GM11168 (cell line): ENCODE results near the gene OR2W1.

Experiments used
- in situ Hi-C: fragments of 300-500 bp; cut with MboI; formaldehyde crosslinking; loops from one replicate; pipeline ENCODE4 v1.12.0; 2022; ENCODE audit warnings: low sequenced_read_pairs; ENCODE audit not compliant: unreplicated experiment

The OR2W1 gene

DNA sequence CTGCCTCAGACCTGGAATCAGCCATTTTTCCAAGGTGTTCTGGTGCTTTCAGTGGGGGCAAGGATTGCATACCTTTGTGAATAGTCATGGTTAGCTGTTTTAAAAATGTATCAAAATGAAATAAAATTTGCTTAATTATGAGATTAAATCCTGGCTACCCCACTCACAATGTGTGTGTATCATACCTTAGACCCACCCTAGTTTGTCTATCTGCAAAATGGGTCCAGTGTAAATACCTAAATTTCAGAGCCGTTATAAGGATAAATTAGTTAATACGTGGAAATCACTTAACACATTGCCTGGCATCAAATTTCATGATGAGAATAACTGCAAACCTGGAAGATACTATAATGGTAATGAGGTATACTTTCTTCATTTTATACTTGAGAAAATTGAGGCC lies 36.9 kb downstream of the OR2W1 start:
- in situ Hi-C loops = no loop called here

DNA sequence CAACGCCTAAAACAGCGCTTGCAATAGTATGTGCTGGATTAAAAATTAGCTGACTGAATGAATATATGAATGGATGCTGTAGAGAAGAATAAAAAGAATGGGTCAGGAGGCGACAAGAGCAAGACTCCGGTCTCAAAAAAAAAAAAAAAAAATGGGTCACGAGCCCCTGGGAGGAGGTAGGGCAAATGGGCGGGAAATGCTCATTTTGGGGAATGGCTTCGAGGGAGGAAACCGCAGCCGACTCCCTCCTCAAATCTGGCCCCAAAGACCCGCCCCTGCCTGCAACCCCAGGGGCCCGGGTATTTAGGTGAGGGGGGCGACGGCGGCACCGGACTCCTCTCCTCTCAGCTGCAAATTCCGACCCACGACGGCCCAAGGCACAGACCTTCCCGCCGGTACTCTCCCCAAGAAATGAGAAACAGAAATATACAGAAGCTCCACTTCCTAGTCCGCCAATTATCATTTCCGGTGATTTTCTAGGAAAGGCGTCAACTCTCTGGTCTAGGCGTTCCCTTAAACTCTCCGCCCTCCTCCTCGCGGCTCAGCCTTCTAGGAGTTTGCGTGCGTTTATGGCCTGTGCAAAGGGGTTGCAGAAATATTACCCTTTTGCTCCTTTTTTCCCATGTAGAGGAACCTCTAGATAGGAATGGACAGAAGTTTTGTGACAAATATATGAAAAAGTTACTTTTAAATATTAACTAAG lies 39.6 kb downstream of the OR2W1 start, which contains the start of gene ZNF311:
TSS of gene ZNF311 (minus strand) at position 133 of the 703 bp plus-strand sequence. CDS start 1,361 bp downstream, outside the sequence.
- in situ Hi-C loops = no loop called here

DNA sequence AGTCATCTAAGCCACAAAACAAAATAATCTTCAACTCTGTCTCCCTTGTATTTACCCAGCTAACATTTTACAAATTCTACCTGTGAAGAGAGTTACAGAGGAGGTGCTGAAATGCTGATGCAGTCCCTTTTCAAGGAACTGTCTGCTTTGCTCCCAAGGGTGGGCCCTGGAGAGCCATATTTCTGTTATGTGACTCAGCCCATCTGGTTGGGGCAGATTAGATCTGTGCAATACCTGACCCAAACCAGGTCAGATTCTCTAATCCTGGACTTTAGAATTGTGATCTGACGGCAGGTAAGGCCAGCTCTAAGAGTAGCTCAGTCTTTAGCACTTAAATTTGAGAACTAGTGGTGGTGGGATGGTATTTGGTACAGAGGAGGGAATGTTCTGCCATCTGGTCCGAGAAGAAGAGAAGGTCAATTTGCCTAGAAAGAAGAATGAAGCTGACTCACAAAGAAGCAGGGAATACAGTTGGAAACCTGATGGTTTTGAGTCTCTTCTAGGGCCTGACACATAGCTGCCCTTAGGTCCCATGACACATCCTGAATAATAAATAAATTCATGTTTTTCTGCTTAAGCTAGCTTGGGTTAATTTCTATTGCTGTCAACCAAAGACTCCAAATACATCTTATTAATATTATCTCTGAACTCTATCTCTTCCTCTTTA lies 48.0 kb downstream of the OR2W1 start:
- in situ Hi-C loops = no loop called here

DNA sequence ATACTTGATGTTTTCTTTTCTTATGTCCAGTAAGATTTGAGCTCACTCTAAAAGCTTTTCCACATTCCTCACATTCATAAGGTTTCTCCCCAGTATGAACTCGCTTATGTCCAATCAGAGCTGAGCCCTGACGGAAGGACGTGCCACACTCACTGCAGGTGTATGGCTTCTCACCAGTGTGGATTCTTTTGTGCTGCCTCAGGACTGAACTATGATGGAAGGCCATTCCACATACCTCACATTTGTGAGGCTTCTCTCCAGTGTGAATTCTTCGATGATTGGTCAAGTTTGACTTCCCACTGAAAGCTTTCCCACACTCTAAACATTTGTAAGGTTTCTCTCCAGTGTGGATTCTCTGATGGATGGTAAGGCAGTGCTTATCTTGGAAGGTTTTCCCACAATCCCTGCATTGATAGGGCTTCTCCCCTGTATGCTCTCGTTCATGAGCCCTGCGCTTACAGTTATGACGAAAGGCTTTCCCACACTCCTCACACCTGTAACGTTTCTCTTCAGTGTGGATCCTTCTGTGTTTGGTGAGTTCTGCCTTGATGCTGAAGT lies 49.8 kb downstream of the OR2W1 start:
- in situ Hi-C loops = no loop called here
